GM06990 (cell line): Measurements from ENCODE around the gene SLC22A3.

Experiments used
- DNase-seq: peaks from one replicate; pipeline ENCODE4 v3.0.0-alpha.2; 2011; ENCODE audit not compliant: insufficient read length; ENCODE audit errors: extremely low read depth
- H3K27me3 ChIP-seq: replicated peaks from 2 replicates; pipeline ENCODE4 v1.6.0; 2011; ENCODE audit warnings: low read length; ENCODE audit not compliant: control insufficient read depth, insufficient read depth
- H3K36me3 ChIP-seq: 2 replicates; pipeline ENCODE4 v1.5.1; 2011; ENCODE audit warnings: low read length; ENCODE audit not compliant: control insufficient read depth, insufficient read depth
- H3K4me3 ChIP-seq: replicated peaks from 2 replicates; pipeline ENCODE4 v1.5.1; 2011; ENCODE audit warnings: low read depth, mild to moderate bottlenecking, control low read depth, low read length
- TF ChIP-seq, protein P1 (sequence below): IDR thresholded peaks from 2 replicates; pipeline ENCODE4 v1.5.1; 2011; ENCODE audit warnings: low read length, control low read depth, mild to moderate bottlenecking, inconsistent platforms; ENCODE audit not compliant: insufficient read depth, poor library complexity, severe bottlenecking

The SLC22A3 gene

DNA sequence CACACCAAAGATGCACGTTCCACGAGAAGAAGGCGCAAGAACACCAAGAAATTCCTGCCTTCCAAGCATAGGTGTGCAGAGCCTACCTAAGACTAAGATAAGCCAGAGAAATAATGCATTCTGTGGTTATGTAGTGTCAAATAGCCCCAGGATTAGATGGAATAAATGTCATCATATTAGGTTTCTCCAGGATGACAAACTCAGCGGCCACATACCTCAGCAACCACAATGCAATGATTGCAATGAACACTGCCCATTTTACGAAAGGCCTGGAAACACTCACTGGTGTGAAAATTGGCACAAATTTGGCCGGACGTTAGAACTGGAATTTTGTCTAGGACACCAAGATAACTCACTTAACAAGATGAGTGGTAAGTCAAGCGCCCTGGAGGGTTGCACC, 129.7 kb downstream of the SLC22A3 start:
- Histone ChIP-seq H3K4me3 (no peak overlapping the region), H3K27me3 (no peaks in the 10 kb centered on the region), H3K36me3 (no peaks in the 10 kb centered on the region)
- TF ChIP-seq, protein P1, sequence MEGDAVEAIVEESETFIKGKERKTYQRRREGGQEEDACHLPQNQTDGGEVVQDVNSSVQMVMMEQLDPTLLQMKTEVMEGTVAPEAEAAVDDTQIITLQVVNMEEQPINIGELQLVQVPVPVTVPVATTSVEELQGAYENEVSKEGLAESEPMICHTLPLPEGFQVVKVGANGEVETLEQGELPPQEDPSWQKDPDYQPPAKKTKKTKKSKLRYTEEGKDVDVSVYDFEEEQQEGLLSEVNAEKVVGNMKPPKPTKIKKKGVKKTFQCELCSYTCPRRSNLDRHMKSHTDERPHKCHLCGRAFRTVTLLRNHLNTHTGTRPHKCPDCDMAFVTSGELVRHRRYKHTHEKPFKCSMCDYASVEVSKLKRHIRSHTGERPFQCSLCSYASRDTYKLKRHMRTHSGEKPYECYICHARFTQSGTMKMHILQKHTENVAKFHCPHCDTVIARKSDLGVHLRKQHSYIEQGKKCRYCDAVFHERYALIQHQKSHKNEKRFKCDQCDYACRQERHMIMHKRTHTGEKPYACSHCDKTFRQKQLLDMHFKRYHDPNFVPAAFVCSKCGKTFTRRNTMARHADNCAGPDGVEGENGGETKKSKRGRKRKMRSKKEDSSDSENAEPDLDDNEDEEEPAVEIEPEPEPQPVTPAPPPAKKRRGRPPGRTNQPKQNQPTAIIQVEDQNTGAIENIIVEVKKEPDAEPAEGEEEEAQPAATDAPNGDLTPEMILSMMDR = no peak
- DNase-seq = no peak

DNA sequence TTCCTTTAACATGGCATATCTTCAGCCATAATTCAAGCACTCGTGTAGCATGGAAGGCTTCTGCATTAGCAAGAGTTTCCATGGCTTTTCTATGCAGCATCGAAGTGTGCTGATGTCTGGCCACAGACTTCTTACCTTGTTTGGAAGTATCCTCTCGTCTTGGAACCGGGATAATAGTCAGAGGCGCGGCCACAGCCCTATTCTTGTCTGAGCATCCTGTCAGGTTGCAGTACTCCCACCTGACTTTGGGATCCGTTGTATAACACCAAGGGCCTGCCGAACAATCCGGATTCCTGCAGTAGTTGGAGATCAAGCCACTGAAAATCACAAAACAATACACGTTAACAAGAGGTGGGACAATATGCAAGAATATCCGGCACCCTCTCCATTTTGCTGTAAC, 138.9 kb downstream of the SLC22A3 start:
- TF ChIP-seq, protein P1 = no peak
- Histone ChIP-seq H3K27me3 (no peaks in the 10 kb centered on the region), H3K4me3 (no peak overlapping the region), H3K36me3 (no peaks in the 10 kb centered on the region)
- DNase-seq = no peak

DNA sequence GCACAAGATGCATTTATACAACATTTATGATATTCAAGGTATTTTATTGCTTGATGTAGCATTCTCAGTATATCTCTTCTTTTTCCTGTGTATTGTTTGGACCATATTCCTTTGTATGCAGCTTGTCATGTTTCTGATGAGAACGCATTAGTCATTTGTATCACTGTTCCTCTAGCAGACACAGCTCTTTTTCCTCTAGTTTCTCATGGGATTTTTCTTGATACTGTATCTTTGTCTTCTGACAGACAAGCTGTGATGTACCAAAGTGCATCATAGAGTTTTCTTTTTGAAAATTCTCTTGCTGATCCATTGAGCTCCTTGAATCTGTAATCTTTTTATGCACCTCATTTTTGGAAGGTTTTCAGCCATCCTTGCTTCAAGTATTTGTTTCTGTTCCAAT, 140.9 kb downstream of the SLC22A3 start:
- TF ChIP-seq, protein P1 = no peak
- no peaks in the 10 kb centered on the region for H3K36me3 ChIP-seq
- no peak for DNase-seq
- H3K4me3 ChIP-seq = no peak overlapping the region
- no peaks in the 10 kb centered on the region for H3K27me3 ChIP-seq

DNA sequence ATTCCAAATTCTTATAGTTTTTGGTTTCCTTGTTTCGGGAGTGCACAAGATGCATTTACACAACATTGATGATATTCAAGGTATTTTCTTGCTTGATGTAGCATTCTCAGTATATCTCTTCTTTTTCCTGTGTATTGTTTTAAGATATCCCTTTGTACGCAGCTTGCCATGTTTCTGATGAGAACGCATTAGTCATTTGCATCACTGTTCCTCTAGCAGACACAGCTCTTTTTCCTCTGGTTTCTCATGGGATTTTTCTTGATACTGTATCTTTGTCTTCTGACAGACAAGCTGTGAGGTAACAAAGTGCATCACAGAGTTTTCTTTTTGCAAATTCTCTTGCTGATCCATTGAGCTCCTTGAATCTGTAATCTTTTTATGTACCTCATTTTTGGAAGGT, 146.4 kb downstream of the SLC22A3 start:
- DNase-seq = no peak
- TF ChIP-seq, protein P1 = no peak
- Histone ChIP-seq H3K36me3 (no peaks in the 10 kb centered on the region), H3K27me3 (no peaks in the 10 kb centered on the region), H3K4me3 (no peak overlapping the region)

DNA sequence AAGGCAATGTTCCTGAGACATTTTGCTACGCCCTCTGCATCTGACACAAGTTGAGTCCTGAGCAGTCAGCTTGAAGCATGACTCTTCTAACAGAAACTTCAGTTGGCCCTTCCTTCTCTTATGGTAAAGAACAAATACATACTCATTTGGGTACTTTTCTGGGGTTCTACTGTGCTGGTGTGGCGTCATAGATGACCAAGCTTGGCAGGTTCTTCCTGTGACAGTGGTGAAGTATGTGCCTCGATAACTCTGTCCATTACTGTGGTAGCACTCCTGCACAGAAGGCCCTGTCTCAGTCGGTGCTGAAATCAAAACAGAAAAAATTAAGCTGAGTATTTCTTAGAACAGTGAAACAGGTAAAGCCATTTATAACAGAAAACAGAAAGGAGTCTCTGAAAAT, 152.5 kb downstream of the SLC22A3 start:
- H3K27me3 ChIP-seq = no peaks in the 10 kb centered on the region
- TF ChIP-seq, protein P1 = no peak
- no peak for DNase-seq
- no peaks in the 10 kb centered on the region for H3K36me3 ChIP-seq
- H3K4me3 ChIP-seq = no peak overlapping the region
